Measurements from ENCODE around the gene LTC4S. TPM values are rescaled to one million over a fixed set of nuclear protein-coding genes. Genes with fewer than 3 reads are reported as not detected.

LTC4S gene
- total and polyA plus RNA-seq, 9 of the 15 experiments (the other 6 are each of a cell fraction or from before 2014, with no cell fraction given): 0.17 to 0.77 (median 0.75) TPM; not detected in 6

- peak; percentile 34; the same call in 1 of the 2 replicates for TF ChIP-seq ATF3 (IDR thresholded peaks at IDR 0.05)
- no peak for TF ChIP-seq ATF3 (CRISPR knock-in tag; conservative IDR thresholded peaks at IDR 0.05)
- peak; percentile 42 for TF ChIP-seq CTBP1 (IDR thresholded peaks at IDR 0.05; ENCODE audit: borderline replicate concordance)
Observed at GRCh38 chr5:179766021-179766725, 27.6 kb upstream of the LTC4S start (continued).

- BruUV-seq (replicated peaks): no TSS peak
- H3K27me3 ChIP-seq (ENCODE audit: control insufficient read depth in 2 of 2, insufficient read depth in 2 of 2, low read length in 2 of 2): no peaks in the 10 kb centered on the region
- DNase-seq (ENCODE audit: extremely low read depth in 1 of 4, low spot score in 3 of 4) (no peak), ATAC-seq (no peak), FAIRE-seq (no peak)
- in situ Hi-C loops (cut with MboI): no loop called here
- H3K4me1 ChIP-seq (replicated peaks in 1 of 2; ENCODE audit: control insufficient read depth in 2 of 2, insufficient read depth in 2 of 2, low read length in 2 of 2): peaks cover 25 to 38% of the 10 kb centered on the region in 2 experiments
- ChIA-PET POLR2A (interaction anchor here (1.0 to 2.8 kb wide), 5 partner anchors 12 to 54 kb away, joined by 3 to 8 read pairs (median 4); partner anchors contain the start of gene SQSTM1), CTCF (ENCODE audit: low intra/inter-chr PET ratio) (interaction anchor here (0.6 kb wide), 1 partner anchor 41 kb away, joined by 3 read pairs; no protein-coding TSS in a partner anchor)
- H3K9ac ChIP-seq (ENCODE audit: insufficient read depth in 1 of 2, low read depth in 2 of 2, low read length in 2 of 2): peak overlapping the region; percentile 36 to 72; a peak in 3 of 4 replicates
- H3K9me1 ChIP-seq (ENCODE audit: control insufficient read depth, insufficient read depth, low read length): peaks cover 14% of the 10 kb centered on the region
- WGBS (ENCODE audit: insufficient coverage, low coverage, missing lambda C conversion rate): 65% methylated on average over 10 of the region's 12 CpGs
- peaks cover 40% of the 10 kb centered on the region for H4K20me1 ChIP-seq (replicated peaks; ENCODE audit: control insufficient read depth, insufficient read depth, low read length)
- H3K36me3 ChIP-seq (ENCODE audit: control insufficient read depth, insufficient read depth, low read length): peaks cover 73% of the 10 kb centered on the region
- peak overlapping the region; percentile 46 for H3K4me2 ChIP-seq (ENCODE audit: insufficient read depth, low read length)
- H3K27ac ChIP-seq (ENCODE audit: extremely low read depth, low read depth, low read length): peak overlapping the region; percentile 69
- H2AFZ ChIP-seq (ENCODE audit: low read depth, low read length): 0 out of 2 replicates have a peak overlapping the region, but pooled peaks have one; percentile 17
- H3K9me3 ChIP-seq (replicated peaks; ENCODE audit: control insufficient read depth, insufficient read depth, low read depth, low read length): no peaks in the 10 kb centered on the region
- intact Hi-C loops (cut with micrococcal nuclease): loop anchor here (5.0 kb wide), 1 partner anchor 40 kb away; the partner anchor contains the start of gene MGAT4B
- peaks cover 60% of the 10 kb centered on the region for H3K79me2 ChIP-seq (ENCODE audit: control insufficient read depth, insufficient read depth, low read length)
- H3K4me3 ChIP-seq: no peak overlapping the region
- TF ChIP-seq HDAC1 (IDR thresholded peaks at IDR 0.05) (no peak; a peak in 1 of 4 replicates), SLC30A9 (CRISPR knock-in tag; IDR thresholded peaks at IDR 0.05) (no peak), DEAF1 (CRISPR knock-in tag; IDR thresholded peaks at IDR 0.05) (no peak), KDM4B (IDR thresholded peaks at IDR 0.05; ENCODE audit: borderline replicate concordance in 2 of 2, low read depth in 1 of 2) (no peak), EWSR1 (IDR thresholded peaks at IDR 0.05; ENCODE audit: borderline replicate concordance, low read depth, partially characterized antibody) (no peak), BACH1 (tag; IDR thresholded peaks at IDR 0.05) (no peak), HES1 (IDR thresholded peaks at IDR 0.05; ENCODE audit: low read depth) (no peak), ETS1 (conservative IDR thresholded peaks at IDR 0.05; ENCODE audit: control insufficient read depth, low read depth, low read length) (no peak), FOXM1 (IDR thresholded peaks at IDR 0.05; ENCODE audit: low read depth) (no peak), FOXM1 (CRISPR knock-in tag; IDR thresholded peaks at IDR 0.05; ENCODE audit: low read depth) (no peak), TAF7 (tag; IDR thresholded peaks at IDR 0.05) (no peak)
Observed at GRCh38 chr5:179766726-179767455, 26.9 kb upstream of the LTC4S start.

Data from K562 (cell line).